Stimulated activated CD8-positive, alpha-beta memory T cell treated with anti-CD3 and anti-CD28 coated beads, Interleukin-4, amount 100 ng/mL, for 1 hour (primary cell): ENCODE results near the gene FNDC3A.
A peak's percentile ranks its signal among the peaks of the same experiment; 100 is the strongest.
"Not testable (repeated sequence)": the region's sequence is repeated elsewhere in the genome, so short reads cannot be mapped to it uniquely, and the experiment has no call there.

Experiments
- DNase-seq, 2 donors: peaks; one replicate each; pipeline ENCODE4 v3.0.0-alpha.2; 2020; ENCODE audit warnings: low read depth in 2 of 2, low spot score in 1 of 2

The FNDC3A gene

GRCh38 chr13:49082653-49083536 lies 107.2 kb downstream of the FNDC3A start:
- DNase-seq: no peak

- DNase-seq: no peak
Observed at GRCh38 chr13:49084961-49085360, 109.2 kb downstream of the FNDC3A start.

- no peak for DNase-seq
Observed at GRCh38 chr13:49086722-49087121, 111.0 kb downstream of the FNDC3A start.

- no peak for DNase-seq
Observed at GRCh38 chr13:49093376-49093775, 117.7 kb downstream of the FNDC3A start.

GRCh38 chr13:49097374-49097773 lies 121.7 kb downstream of the FNDC3A start:
- no peak for DNase-seq

GRCh38 chr13:49098198-49098597 lies 122.5 kb downstream of the FNDC3A start:
- DNase-seq: no peak

- no peak for DNase-seq
Observed at GRCh38 chr13:49098771-49099512, 123.2 kb downstream of the FNDC3A start.

- DNase-seq: no peak
Observed at GRCh38 chr13:49099513-49099877, 123.8 kb downstream of the FNDC3A start.

- no peak for DNase-seq
Observed at GRCh38 chr13:49100637-49101570, 125.2 kb downstream of the FNDC3A start.

GRCh38 chr13:49108196-49108595 lies 132.5 kb downstream of the FNDC3A start:
- DNase-seq: no peak

- DNase-seq: peak; percentile 17 to 43
Observed at GRCh38 chr13:49110122-49110912, 134.6 kb downstream of the FNDC3A start.

- no peak for DNase-seq
Observed at GRCh38 chr13:49110913-49111170, 135.1 kb downstream of the FNDC3A start.

- no peak for DNase-seq
Observed at GRCh38 chr13:49112782-49113525, 137.2 kb downstream of the FNDC3A start.

GRCh38 chr13:49113526-49114286 lies 138.0 kb downstream of the FNDC3A start:
- DNase-seq: no peak

- DNase-seq: no peak
Observed at GRCh38 chr13:49116873-49117272, 141.2 kb downstream of the FNDC3A start.

- not testable (repeated sequence) for DNase-seq
Observed at GRCh38 chr13:49118455-49118854, 142.7 kb downstream of the FNDC3A start.

GRCh38 chr13:49124693-49125304 lies 149.1 kb downstream of the FNDC3A start:
- DNase-seq: no peak

GRCh38 chr13:49125964-49126524 lies 150.3 kb downstream of the FNDC3A start:
- no peak for DNase-seq
